Stimulated activated CD8-positive, alpha-beta memory T cell treated with anti-CD3 and anti-CD28 coated beads, Interleukin-15, amount 100 ng/mL, for 24 hours (primary cell): ENCODE results near the gene HOXA5.

Experiments used
- DNase-seq: peaks from one replicate; pipeline ENCODE4 v3.0.0-alpha.2; 2020; ENCODE audit warnings: low read depth

The HOXA5 gene

GRCh38 chr7:27170426-27171324, 27.2 kb upstream of the HOXA5 start:
- DNase-seq: no peak

GRCh38 chr7:27169658-27170425, 26.4 kb upstream of the HOXA5 start:
- DNase-seq: no peak

GRCh38 chr7:27168265-27168947, 24.9 kb upstream of the HOXA5 start:
- no peak for DNase-seq

- DNase-seq: no peak
These were observed 24.4 kb upstream of the HOXA5 start for GRCh38 chr7:27167916-27168264.

- no peak for DNase-seq
These were observed 23.3 kb upstream of the HOXA5 start for GRCh38 chr7:27166531-27167505.

- no peak for DNase-seq
These were observed 22.6 kb upstream of the HOXA5 start for GRCh38 chr7:27165996-27166530.

- no peak for DNase-seq
These were observed 21.9 kb upstream of the HOXA5 start, which contains the start of gene HOXA9 for GRCh38 chr7:27165089-27165995. HOXA9 (minus strand) TSS chr7:27165537; CDS start chr7:27165457, 80 bp downstream.

GRCh38 chr7:27164367-27165088, 21.0 kb upstream of the HOXA5 start:
- DNase-seq: no peak

- DNase-seq: no peak
These were observed 20.5 kb upstream of the HOXA5 start for GRCh38 chr7:27164045-27164366.

GRCh38 chr7:27163288-27164044, 20.0 kb upstream of the HOXA5 start:
- no peak for DNase-seq

- DNase-seq: no peak
These were observed 19.2 kb upstream of the HOXA5 start for GRCh38 chr7:27162561-27163287.

GRCh38 chr7:27161721-27162560, 18.5 kb upstream of the HOXA5 start:
- no peak for DNase-seq

- no peak for DNase-seq
These were observed 17.8 kb upstream of the HOXA5 start for GRCh38 chr7:27161214-27161720.

- peak; percentile 91 for DNase-seq
These were observed 17.2 kb upstream of the HOXA5 start for GRCh38 chr7:27160546-27161213.

- DNase-seq: no peak
These were observed 16.7 kb upstream of the HOXA5 start for GRCh38 chr7:27160145-27160545.
